K562 (cell line): Measurements from ENCODE around the gene KBTBD2. TPM values are rescaled to one million over a fixed set of nuclear protein-coding genes. Genes with fewer than 3 reads are reported as not detected.

Source experiments
- ATF1 ChIP-seq, 2 experiments: fragments of 450-650 bp in 1 of 2; IDR thresholded peaks; 2 replicates each; pipeline ENCODE4 v1.6.1; 2016; ENCODE audit warnings: missing compliant biosample characterization in 1 of 2, missing genetic modification characterization in 1 of 2
- CREM ChIP-seq: IDR thresholded peaks from 2 replicates; pipeline ENCODE4 v1.6.1; 2014; ENCODE audit warnings: antibody characterized with exemption, low read depth
- CTBP1 ChIP-seq: fragments of 450-650 bp; IDR thresholded peaks from 2 replicates; pipeline ENCODE4 v1.6.1; 2016; ENCODE audit warnings: borderline replicate concordance
- FOXK2 ChIP-seq, 2 experiments: fragments of 450-650 bp; IDR thresholded peaks in 1 of 2; conservative IDR thresholded peaks in 1 of 2; 2 replicates each; pipeline ENCODE4 v1.6.1; 2016; ENCODE audit warnings: low read depth in 2 of 2, mild to moderate bottlenecking in 1 of 2
- GTF2E2 ChIP-seq: fragments of 200-800 bp; sonication (Bioruptor generic); IDR thresholded peaks from 2 replicates; pipeline ENCODE4 v1.6.1; 2016; ENCODE audit warnings: missing genetic modification characterization, missing compliant biosample characterization
- HOXB6 ChIP-seq: fragments of 250-450 bp; sonication (Bioruptor Pico); IDR thresholded peaks from 2 replicates; pipeline ENCODE4 v1.5.1; 2022; ENCODE audit warnings: mild to moderate bottlenecking, borderline replicate concordance
- LEF1 ChIP-seq: fragments of 450-650 bp; IDR thresholded peaks from 2 replicates; pipeline ENCODE4 v1.6.1; 2016; ENCODE audit warnings: mild to moderate bottlenecking
- MEIS2 ChIP-seq: fragments of 450-650 bp; IDR thresholded peaks from 2 replicates; pipeline ENCODE4 v1.6.1; 2014; ENCODE audit warnings: mild to moderate bottlenecking; ENCODE audit not compliant: partially characterized antibody
- NFE2L1 ChIP-seq: fragments of 450-650 bp; IDR thresholded peaks from 2 replicates; pipeline ENCODE4 v1.6.1; 2016; ENCODE audit warnings: missing genetic modification characterization, low read depth, mild to moderate bottlenecking, missing compliant biosample characterization, moderate library complexity, borderline replicate concordance
- PRDM10 ChIP-seq: fragments of 450-650 bp; IDR thresholded peaks from 2 replicates; pipeline ENCODE4 v1.6.1; 2018; ENCODE audit not compliant: partially characterized antibody
- SMAD4 ChIP-seq: fragments of 250-450 bp; sonication (Bioruptor Pico); conservative IDR thresholded peaks from 2 replicates; pipeline ENCODE4 v1.8.0; 2021; ENCODE audit warnings: inconsistent platforms, mild to moderate bottlenecking, moderate library complexity
- SMARCC2 ChIP-seq: fragments of 450-650 bp; IDR thresholded peaks from 2 replicates; pipeline ENCODE4 v1.6.1; 2017; ENCODE audit warnings: antibody characterized with exemption, moderate library complexity, mild to moderate bottlenecking, low read depth
- ZNF583 ChIP-seq: fragments of 250-450 bp; sonication (Bioruptor Pico); IDR thresholded peaks from 2 replicates; pipeline ENCODE4 v1.4.0; 2020
- polyA plus RNA-seq, 8 experiments: library from polyadenylated mRNA; depleted of rRNA in 4 of 8; stranded (reverse) in 5 of 8; unstranded in 3 of 8; fragments of >200 nt; fragmentation: Nextera tagmentation in 2 of 8; fragmentation: Illumina TruSeq in 1 of 8; extraction: Ambion mirVana in 2 of 8; extraction: Trizol in 1 of 8; gene quantifications; 2 replicates each; pipeline versions ENCODE4 v1.2.1 to v1.2.3, GENCODE V29; 2011 to 2014; ENCODE audit warnings: inconsistent platforms in 1 of 8, missing spikeins in 1 of 8
- total RNA-seq, 7 experiments: library from RNA; depleted of rRNA in 6 of 7; stranded (reverse); fragments of >200 nt in 6 of 7; fragmentation: Illumina TruSeq in 2 of 7; extraction: Trizol in 2 of 7; gene quantifications; 2 replicates each; pipeline versions ENCODE4 v1.2.1 to v1.2.3, GENCODE V29; 2011 to 2021; ENCODE audit warnings: low replicate concordance in 1 of 7
- TF ChIP-seq, protein P1 (sequence below), 2 experiments: fragments of 450-650 bp; formaldehyde crosslinking in 1 of 2; IDR thresholded peaks; 2 replicates each; pipeline versions ENCODE4 v1.4.0 to v1.6.1; 2014 to 2020; ENCODE audit warnings: mild to moderate bottlenecking in 2 of 2, borderline replicate concordance in 1 of 2, low read depth in 1 of 2
- TF ChIP-seq, protein P2 (sequence below): fragments of 450-650 bp; conservative IDR thresholded peaks from 2 replicates; pipeline ENCODE4 v1.6.1; 2016; ENCODE audit warnings: missing genetic modification characterization, low read depth, mild to moderate bottlenecking, missing compliant biosample characterization, moderate library complexity

KBTBD2 gene
- total and polyA plus RNA-seq, 9 of the 15 experiments (the other 6 are each of a cell fraction or from before 2014, with no cell fraction given), result 22.8 to 62.2 (median 30.8) TPM

- TF ChIP-seq, protein P1, sequence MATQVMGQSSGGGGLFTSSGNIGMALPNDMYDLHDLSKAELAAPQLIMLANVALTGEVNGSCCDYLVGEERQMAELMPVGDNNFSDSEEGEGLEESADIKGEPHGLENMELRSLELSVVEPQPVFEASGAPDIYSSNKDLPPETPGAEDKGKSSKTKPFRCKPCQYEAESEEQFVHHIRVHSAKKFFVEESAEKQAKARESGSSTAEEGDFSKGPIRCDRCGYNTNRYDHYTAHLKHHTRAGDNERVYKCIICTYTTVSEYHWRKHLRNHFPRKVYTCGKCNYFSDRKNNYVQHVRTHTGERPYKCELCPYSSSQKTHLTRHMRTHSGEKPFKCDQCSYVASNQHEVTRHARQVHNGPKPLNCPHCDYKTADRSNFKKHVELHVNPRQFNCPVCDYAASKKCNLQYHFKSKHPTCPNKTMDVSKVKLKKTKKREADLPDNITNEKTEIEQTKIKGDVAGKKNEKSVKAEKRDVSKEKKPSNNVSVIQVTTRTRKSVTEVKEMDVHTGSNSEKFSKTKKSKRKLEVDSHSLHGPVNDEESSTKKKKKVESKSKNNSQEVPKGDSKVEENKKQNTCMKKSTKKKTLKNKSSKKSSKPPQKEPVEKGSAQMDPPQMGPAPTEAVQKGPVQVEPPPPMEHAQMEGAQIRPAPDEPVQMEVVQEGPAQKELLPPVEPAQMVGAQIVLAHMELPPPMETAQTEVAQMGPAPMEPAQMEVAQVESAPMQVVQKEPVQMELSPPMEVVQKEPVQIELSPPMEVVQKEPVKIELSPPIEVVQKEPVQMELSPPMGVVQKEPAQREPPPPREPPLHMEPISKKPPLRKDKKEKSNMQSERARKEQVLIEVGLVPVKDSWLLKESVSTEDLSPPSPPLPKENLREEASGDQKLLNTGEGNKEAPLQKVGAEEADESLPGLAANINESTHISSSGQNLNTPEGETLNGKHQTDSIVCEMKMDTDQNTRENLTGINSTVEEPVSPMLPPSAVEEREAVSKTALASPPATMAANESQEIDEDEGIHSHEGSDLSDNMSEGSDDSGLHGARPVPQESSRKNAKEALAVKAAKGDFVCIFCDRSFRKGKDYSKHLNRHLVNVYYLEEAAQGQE (IDR thresholded peaks at IDR 0.05; ENCODE audit: borderline replicate concordance), result no peak; the same call in 1 of the 2 replicates
- TF ChIP-seq, protein P1 (CRISPR knock-in tag; IDR thresholded peaks at IDR 0.05; ENCODE audit: low read depth), result no peak
- TF ChIP-seq CREM (peak; percentile 26; the same call in 1 of the 2 replicates), GTF2E2 (tag) (no peak), FOXK2 (conservative IDR thresholded peaks at IDR 0.05 in 1 of 2, IDR thresholded peaks at IDR 0.05 in 1 of 2; ENCODE audit: low read depth in 2 of 2) (peak in 1 of 2 experiments; percentile 23; a peak in 2 of 4 replicates), NFE2L1 (peak; percentile 95), SMAD4 (0 out of 2 replicates have a peak, but pooled peaks have one; percentile 16), HOXB6 (CRISPR knock-in tag) (no peak), ZNF583 (CRISPR knock-in tag) (no peak), ATF1 (CRISPR knock-in tag; IDR thresholded peaks at IDR 0.05) (no peak), ATF1 (tag; IDR thresholded peaks at IDR 0.05) (peak; percentile 36; the same call in 1 of the 2 replicates), MEIS2 (peak; percentile 93), CTBP1 (peak; percentile 47; the same call in 1 of the 2 replicates), PRDM10 (no peak), SMARCC2 (peak; percentile 71; the same call in 1 of the 2 replicates), LEF1 (peak; percentile 71; the same call in 1 of the 2 replicates)
- TF ChIP-seq, protein P2, sequence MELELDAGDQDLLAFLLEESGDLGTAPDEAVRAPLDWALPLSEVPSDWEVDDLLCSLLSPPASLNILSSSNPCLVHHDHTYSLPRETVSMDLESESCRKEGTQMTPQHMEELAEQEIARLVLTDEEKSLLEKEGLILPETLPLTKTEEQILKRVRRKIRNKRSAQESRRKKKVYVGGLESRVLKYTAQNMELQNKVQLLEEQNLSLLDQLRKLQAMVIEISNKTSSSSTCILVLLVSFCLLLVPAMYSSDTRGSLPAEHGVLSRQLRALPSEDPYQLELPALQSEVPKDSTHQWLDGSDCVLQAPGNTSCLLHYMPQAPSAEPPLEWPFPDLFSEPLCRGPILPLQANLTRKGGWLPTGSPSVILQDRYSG (tag), result 0 out of 2 replicates have a peak, but pooled peaks have one; percentile 20
Measured at GRCh38 chr7:32879460-32879859, 12.1 kb downstream of the KBTBD2 start (continued).
